ENCODE data around the gene ATP2A1.
"Not testable (repeated sequence)": the region's sequence is repeated elsewhere in the genome, so short reads cannot be mapped to it uniquely, and the experiment has no call there.

The ATP2A1 gene

GRCh38 chr16:28937222-28937876, 59.1 kb downstream of the ATP2A1 start:
- H3K9ac ChIP-seq (ENCODE audit: low read depth, low read length, poor library complexity, severe bottlenecking): no peak overlapping the region
- no peaks in the 10 kb centered on the region for H4K20me1 ChIP-seq (ENCODE audit: insufficient read depth, low read length, poor library complexity, severe bottlenecking)
- H3K4me2 ChIP-seq (ENCODE audit: low read depth, low read length, poor library complexity, severe bottlenecking): no peak overlapping the region
- H3K36me3 ChIP-seq (ENCODE audit: insufficient read depth, low read length): no peaks in the 10 kb centered on the region
- H3K27me3 ChIP-seq (ENCODE audit: insufficient read depth, low read length, poor library complexity, severe bottlenecking): no peaks in the 10 kb centered on the region
- peaks cover 6% of the 10 kb centered on the region for H3K4me1 ChIP-seq (ENCODE audit: insufficient read depth, low read length, poor library complexity, severe bottlenecking)
- no peak overlapping the region for H2AFZ ChIP-seq (ENCODE audit: low read length)
- no peak overlapping the region for H3K4me3 ChIP-seq (ENCODE audit: low read length, poor library complexity, severe bottlenecking)
- peak; percentile 25 for TF ChIP-seq CTCF (conservative IDR thresholded peaks at IDR 0.05; ENCODE audit: low read length)
- TF ChIP-seq EZH2phosphoT487 (IDR thresholded peaks at IDR 0.05; ENCODE audit: borderline replicate concordance): no peak
- no peaks in the 10 kb centered on the region for H3K9me3 ChIP-seq (ENCODE audit: insufficient read depth, low read depth, low read length)
- H3F3A ChIP-seq (ENCODE audit: low read depth): no peaks in the 10 kb centered on the region
- H3K9me2 ChIP-seq (replicated peaks; ENCODE audit: low read depth, low read length): no peaks in the 10 kb centered on the region
- no peaks in the 10 kb centered on the region for H3K79me2 ChIP-seq (ENCODE audit: insufficient read depth, low read length)

GRCh38 chr16:28938721-28939120, 60.4 kb downstream of the ATP2A1 start:
- no peaks in the 10 kb centered on the region for H3K27me3 ChIP-seq (ENCODE audit: insufficient read depth, low read length, poor library complexity, severe bottlenecking)
- H2AFZ ChIP-seq (ENCODE audit: low read length): no peak overlapping the region
- no peaks in the 10 kb centered on the region for H4K20me1 ChIP-seq (ENCODE audit: insufficient read depth, low read length, poor library complexity, severe bottlenecking)
- H3K79me2 ChIP-seq (ENCODE audit: insufficient read depth, low read length): no peaks in the 10 kb centered on the region
- H3K36me3 ChIP-seq (ENCODE audit: insufficient read depth, low read length): no peaks in the 10 kb centered on the region
- no peak overlapping the region for H3K9ac ChIP-seq (ENCODE audit: low read depth, low read length, poor library complexity, severe bottlenecking)
- no peak for TF ChIP-seq EZH2phosphoT487 (IDR thresholded peaks at IDR 0.05; ENCODE audit: borderline replicate concordance)
- no peak for TF ChIP-seq CTCF (conservative IDR thresholded peaks at IDR 0.05; ENCODE audit: low read length)
- H3K4me2 ChIP-seq (ENCODE audit: low read depth, low read length, poor library complexity, severe bottlenecking): no peak overlapping the region
- no peak overlapping the region for H3K4me3 ChIP-seq (ENCODE audit: low read length, poor library complexity, severe bottlenecking)
- no peaks in the 10 kb centered on the region for H3K9me2 ChIP-seq (replicated peaks; ENCODE audit: low read depth, low read length)
- no peaks in the 10 kb centered on the region for H3F3A ChIP-seq (ENCODE audit: low read depth)
- H3K4me1 ChIP-seq (ENCODE audit: insufficient read depth, low read length, poor library complexity, severe bottlenecking): peaks cover 1% of the 10 kb centered on the region
- H3K9me3 ChIP-seq (ENCODE audit: insufficient read depth, low read depth, low read length): no peaks in the 10 kb centered on the region

- not testable (repeated sequence) for H3K9me2 ChIP-seq (replicated peaks; ENCODE audit: low read depth, low read length); H3K9ac ChIP-seq (ENCODE audit: low read depth, low read length, poor library complexity, severe bottlenecking); H3K4me2 ChIP-seq (ENCODE audit: low read depth, low read length, poor library complexity, severe bottlenecking); H3K4me1 ChIP-seq (ENCODE audit: insufficient read depth, low read length, poor library complexity, severe bottlenecking); H3K9me3 ChIP-seq (ENCODE audit: insufficient read depth, low read depth, low read length); H2AFZ ChIP-seq (ENCODE audit: low read length); H3K4me3 ChIP-seq (ENCODE audit: low read length, poor library complexity, severe bottlenecking); H3F3A ChIP-seq (ENCODE audit: low read depth); H3K27me3 ChIP-seq (ENCODE audit: insufficient read depth, low read length, poor library complexity, severe bottlenecking); H4K20me1 ChIP-seq (ENCODE audit: insufficient read depth, low read length, poor library complexity, severe bottlenecking); H3K79me2 ChIP-seq (ENCODE audit: insufficient read depth, low read length); H3K36me3 ChIP-seq (ENCODE audit: insufficient read depth, low read length)
Observed at GRCh38 chr16:28939825-28940224, 61.5 kb downstream of the ATP2A1 start.

- H3K27me3 ChIP-seq (ENCODE audit: insufficient read depth, low read length, poor library complexity, severe bottlenecking): no peaks in the 10 kb centered on the region
- no peak overlapping the region for H3K4me2 ChIP-seq (ENCODE audit: low read depth, low read length, poor library complexity, severe bottlenecking)
- no peaks in the 10 kb centered on the region for H3K9me2 ChIP-seq (replicated peaks; ENCODE audit: low read depth, low read length)
- H3K9ac ChIP-seq (ENCODE audit: low read depth, low read length, poor library complexity, severe bottlenecking): no peak overlapping the region
- H3K4me1 ChIP-seq (ENCODE audit: insufficient read depth, low read length, poor library complexity, severe bottlenecking): peaks cover 10% of the 10 kb centered on the region
- H4K20me1 ChIP-seq (ENCODE audit: insufficient read depth, low read length, poor library complexity, severe bottlenecking): no peaks in the 10 kb centered on the region
- no peaks in the 10 kb centered on the region for H3K36me3 ChIP-seq (ENCODE audit: insufficient read depth, low read length)
- no peak for TF ChIP-seq EZH2phosphoT487 (IDR thresholded peaks at IDR 0.05; ENCODE audit: borderline replicate concordance)
- no peak for TF ChIP-seq CTCF (conservative IDR thresholded peaks at IDR 0.05; ENCODE audit: low read length)
- no peak overlapping the region for H3K4me3 ChIP-seq (ENCODE audit: low read length, poor library complexity, severe bottlenecking)
- H2AFZ ChIP-seq (ENCODE audit: low read length): peak overlapping the region; percentile 73; the same call in 1 of the 2 replicates
- H3F3A ChIP-seq (ENCODE audit: low read depth): peaks cover 5% of the 10 kb centered on the region; the same call in 1 of the 2 replicates
- no peaks in the 10 kb centered on the region for H3K9me3 ChIP-seq (ENCODE audit: insufficient read depth, low read depth, low read length)
- no peaks in the 10 kb centered on the region for H3K79me2 ChIP-seq (ENCODE audit: insufficient read depth, low read length)
Observed at GRCh38 chr16:28943281-28943680, 65.0 kb downstream of the ATP2A1 start.

Measured in Loucy (cell line).